MM.1S (cell line): ENCODE measurements around the gene SUCO.

Experiments
- CTCF ChIP-seq: fragments of 300-600 bp; sonication (generic); IDR thresholded peaks from 2 replicates; pipeline ENCODE4 v1.5.1; 2016; ENCODE audit warnings: antibody characterized with exemption, low read length, mixed read lengths
- EZH2 ChIP-seq: fragments of 300-600 bp; sonication (generic); optimal IDR thresholded peaks from 2 replicates; pipeline ENCODE3; 2017; ENCODE audit warnings: low read depth, mild to moderate bottlenecking, antibody characterized with exemption, low read length, mixed read lengths
- EZH2phosphoT487 ChIP-seq: fragments of 300-600 bp; sonication (generic); IDR thresholded peaks from 2 replicates; pipeline ENCODE4 v1.6.1; 2018; ENCODE audit warnings: antibody characterized with exemption, low read length

- TF ChIP-seq CTCF (no peak), EZH2 (no peak), EZH2phosphoT487 (no peak)
Measured at GRCh38 chr1:172585348-172585747, 52.4 kb downstream of the SUCO start.
